SU-DHL-6 (cell line): Measurements from ENCODE around the gene AKR1C3.

Experiments used
- H2AFZ ChIP-seq: fragments of 200-600 bp; sonication (generic); 2 replicates; pipeline ENCODE4 v1.6.1; 2014; ENCODE audit warnings: low read depth, mild to moderate bottlenecking, moderate library complexity, mixed read lengths, antibody characterized with exemption, low read length; ENCODE audit not compliant: severe bottlenecking
- H3F3A ChIP-seq: fragments of 200-600 bp; shearing (Covaris generic); 2 replicates; pipeline ENCODE4 v1.6.0; 2016; ENCODE audit warnings: antibody characterized with exemption, mild to moderate bottlenecking; ENCODE audit not compliant: insufficient read depth
- H3K27ac ChIP-seq: fragments of 200-600 bp; sonication (generic); 2 replicates; pipeline ENCODE4 v1.5.1; 2016; ENCODE audit warnings: low read depth, mild to moderate bottlenecking, low read length, moderate library complexity, mixed read lengths
- H3K27me3 ChIP-seq: fragments of 200-600 bp; sonication (generic), shearing (Covaris generic); 2 replicates; pipeline ENCODE4 v1.6.0; 2014; ENCODE audit warnings: mild to moderate bottlenecking, low read length
- H3K36me3 ChIP-seq: fragments of 200-600 bp; sonication (generic); 2 replicates; pipeline ENCODE4 v1.6.1; 2014; ENCODE audit warnings: mild to moderate bottlenecking, low read length, mixed read lengths
- H3K4me2 ChIP-seq: fragments of 300-600, 200-600 bp; shearing (Covaris generic), sonication (generic); 2 replicates; pipeline ENCODE4 v1.6.0; 2014; ENCODE audit warnings: low read length, low read depth, mild to moderate bottlenecking; ENCODE audit not compliant: poor library complexity, severe bottlenecking
- H3K4me3 ChIP-seq: fragments of 200-600 bp; sonication (generic); 2 replicates; pipeline ENCODE4 v1.5.1; 2014; ENCODE audit warnings: antibody characterized with exemption, low read length, mild to moderate bottlenecking, mixed read lengths; ENCODE audit not compliant: insufficient read depth, poor library complexity, severe bottlenecking
- H3K79me2 ChIP-seq: fragments of 200-600 bp; sonication (generic); 2 replicates; pipeline ENCODE4 v1.6.1; 2014; ENCODE audit warnings: mild to moderate bottlenecking, low read length, moderate library complexity; ENCODE audit not compliant: insufficient read depth
- H3K9ac ChIP-seq: fragments of 200-600 bp; sonication (generic); 2 replicates; pipeline ENCODE4 v1.7.0; 2014; ENCODE audit warnings: mild to moderate bottlenecking, low read length
- H3K9me2 ChIP-seq: fragments of 200-600 bp; sonication (generic); replicated peaks from 2 replicates; pipeline ENCODE4 v1.6.1; 2014; ENCODE audit warnings: low read length; ENCODE audit not compliant: insufficient read depth
- H3K9me3 ChIP-seq: fragments of 200-600 bp; sonication (generic); 2 replicates; pipeline ENCODE4 v1.6.1; 2014; ENCODE audit warnings: low read length, mixed read lengths; ENCODE audit not compliant: insufficient read depth
- H4K20me1 ChIP-seq: fragments of 200-600 bp; sonication (generic); 2 replicates; pipeline ENCODE4 v1.6.1; 2014; ENCODE audit warnings: low read depth, mild to moderate bottlenecking, antibody characterized with exemption, low read length, moderate library complexity, mixed read lengths
- CTCF ChIP-seq: fragments of 200-600 bp; sonication (generic); IDR thresholded peaks from one replicate; pipeline ENCODE4 v1.5.1; 2017; ENCODE audit warnings: antibody characterized with exemption, mild to moderate bottlenecking, low read length, moderate library complexity; ENCODE audit not compliant: insufficient read depth, poor library complexity, severe bottlenecking
- EZH2phosphoT487 ChIP-seq: fragments of 200-600 bp; sonication (generic), shearing (Covaris generic); conservative IDR thresholded peaks from 2 replicates; pipeline ENCODE4 v1.6.1; 2018; ENCODE audit warnings: mild to moderate bottlenecking, antibody characterized with exemption, low read length, moderate library complexity, mixed read lengths

Gene AKR1C3

GRCh38 chr10:5105626-5106025, 11.4 kb downstream of the AKR1C3 start:
- Histone ChIP-seq H4K20me1 (no peaks in the 10 kb centered on the region), H3K9ac (no peak overlapping the region), H3K4me2 (no peak overlapping the region), H3F3A (no peaks in the 10 kb centered on the region), H3K9me3 (no peaks in the 10 kb centered on the region), H3K27me3 (no peaks in the 10 kb centered on the region), H3K4me3 (no peak overlapping the region), H3K79me2 (no peaks in the 10 kb centered on the region), H2AFZ (no peak overlapping the region), H3K9me2 (no peaks in the 10 kb centered on the region), H3K27ac (no peak overlapping the region), H3K36me3 (no peaks in the 10 kb centered on the region)
- no peak for TF ChIP-seq CTCF
- no peak for TF ChIP-seq EZH2phosphoT487

- H3K9me3 ChIP-seq, result no peaks in the 10 kb centered on the region
- H3K4me2 ChIP-seq, result no peak overlapping the region
- no peaks in the 10 kb centered on the region for H3F3A ChIP-seq
These were observed 12.3 kb downstream of the AKR1C3 start for GRCh38 chr10:5106553-5106952.

GRCh38 chr10:5107860-5108526, 13.8 kb downstream of the AKR1C3 start:
- Histone ChIP-seq H3K9ac (no peak overlapping the region), H3K9me2 (no peaks in the 10 kb centered on the region), H3K4me2 (no peak overlapping the region), H2AFZ (no peak overlapping the region), H3K4me3 (no peak overlapping the region), H3F3A (no peaks in the 10 kb centered on the region), H3K9me3 (no peaks in the 10 kb centered on the region), H3K27ac (no peak overlapping the region), H3K27me3 (no peaks in the 10 kb centered on the region), H3K36me3 (no peaks in the 10 kb centered on the region), H3K79me2 (no peaks in the 10 kb centered on the region), H4K20me1 (no peaks in the 10 kb centered on the region)
- TF ChIP-seq EZH2phosphoT487 (no peak), CTCF (no peak)

More at GRCh38 chr10:5106553-5106952, 12.3 kb downstream of the AKR1C3 start:
- no peak overlapping the region for H3K27ac ChIP-seq
- H4K20me1 ChIP-seq, result no peaks in the 10 kb centered on the region
- H3K79me2 ChIP-seq, result no peaks in the 10 kb centered on the region
- H3K27me3 ChIP-seq, result no peaks in the 10 kb centered on the region
- no peaks in the 10 kb centered on the region for H3K9me2 ChIP-seq
- H2AFZ ChIP-seq, result no peak overlapping the region
- no peak overlapping the region for H3K9ac ChIP-seq
- H3K4me3 ChIP-seq, result no peak overlapping the region
- no peak for TF ChIP-seq CTCF
- no peak for TF ChIP-seq EZH2phosphoT487
- no peaks in the 10 kb centered on the region for H3K36me3 ChIP-seq
